Measurements from ENCODE around the gene HYAL3. TPM values are rescaled to one million over a fixed set of nuclear protein-coding genes. Genes with fewer than 3 reads are reported as not detected.

Gene HYAL3
- 10.8 and 11.2 TPM in 2 replicates for polyA plus RNA-seq (2013)

DNA sequence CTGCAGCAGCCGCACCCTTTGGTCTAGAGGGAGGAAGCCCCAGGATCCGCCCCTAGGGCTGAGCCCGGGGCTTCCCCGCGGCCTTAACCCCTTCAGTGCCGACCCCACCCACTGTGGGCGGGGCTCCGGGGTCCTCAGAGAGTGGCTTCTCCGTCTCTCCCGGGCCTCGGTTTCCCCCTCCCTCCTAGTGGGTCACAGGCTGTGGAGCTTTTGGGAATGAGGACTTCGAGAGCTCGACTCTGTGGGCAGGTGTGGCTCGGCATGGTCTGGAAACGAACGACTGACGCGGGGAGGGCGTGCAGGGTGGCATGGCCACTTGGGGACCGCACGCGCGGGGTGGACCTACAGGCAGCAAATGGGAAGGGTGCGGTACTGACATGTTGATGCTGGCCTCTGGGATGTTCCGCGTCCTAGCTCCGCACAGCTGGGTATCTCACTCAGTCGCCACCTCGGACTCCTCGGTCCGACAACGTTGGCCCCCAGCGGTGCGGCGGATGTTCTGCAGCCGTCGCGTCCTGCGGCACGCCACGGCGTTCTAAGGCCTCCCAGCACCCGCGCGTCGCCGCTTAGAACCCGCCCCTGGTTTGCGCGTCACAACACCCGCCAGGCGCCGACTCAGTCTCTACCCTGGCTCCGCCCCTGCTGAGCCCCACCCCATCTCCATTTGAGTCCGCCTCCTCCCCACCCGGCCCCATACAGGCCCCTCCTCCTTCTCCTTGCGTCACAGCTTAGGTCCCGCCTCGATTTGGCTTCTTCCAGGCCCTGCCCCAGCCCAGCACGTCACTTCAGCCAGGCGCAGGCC lies at the start of gene HYAL3, which contains the start of gene NAA80:
Gene HYAL3, minus strand, starts transcription at position 570 of the 802 bp plus-strand sequence. CDS start 3,803 bp downstream, outside the sequence.
Gene NAA80, minus strand, starts transcription at position 570 of the 802 bp plus-strand sequence. CDS start 1,942 bp downstream, outside the sequence.
- Histone ChIP-seq H3K9ac (ENCODE audit: low read length) (peak within 1 kb of the TSS; percentile 73), H2BK120ac (ENCODE audit: insufficient read depth, low read length, poor library complexity) (peak within 1 kb of the TSS; percentile 65), H3K18ac (ENCODE audit: low read length) (peak within 1 kb of the TSS; percentile 49), H3K27me3 (ENCODE audit: insufficient read depth, low read length) (no peaks in the 10 kb centered on the region), H4K12ac (ENCODE audit: low read depth, low read length) (peak within 1 kb of the TSS; percentile 31), H2AFZ (ENCODE audit: insufficient read depth, low read length, poor library complexity) (peak within 1 kb of the TSS; percentile 66), H3K14ac (ENCODE audit: low read length) (peak within 1 kb of the TSS; percentile 83), H3K79me2 (ENCODE audit: control insufficient read depth, insufficient read depth, low read length, poor library complexity) (peaks cover 3% of the 10 kb centered on the region), H4K91ac (ENCODE audit: low read depth, low read length) (peak within 1 kb of the TSS; percentile 90), H3K9me3 (ENCODE audit: insufficient read depth, low read depth, low read length) (peaks cover 2% of the 10 kb centered on the region), H3K23ac (ENCODE audit: low read length) (no peak within 1 kb of the TSS), H3K27ac (ENCODE audit: low read depth, low read length) (peak within 1 kb of the TSS; percentile 69), H3K4ac (ENCODE audit: low read depth, low read length) (peak within 1 kb of the TSS; percentile 14), H3K4me1 (ENCODE audit: control insufficient read depth in 1 of 2, insufficient read depth in 2 of 2, low read length in 2 of 2) (peaks cover 19 to 24% of the 10 kb centered on the region in 2 experiments), H2BK12ac (ENCODE audit: low read length) (peak within 1 kb of the TSS; percentile 74), H3K4me3 (ENCODE audit: low read depth, low read length) (peak within 1 kb of the TSS; percentile 85), H3K4me2 (ENCODE audit: low read length) (peak within 1 kb of the TSS; percentile 75), H3K79me1 (ENCODE audit: low read length) (peaks cover 24% of the 10 kb centered on the region), H3K36me3 (ENCODE audit: control insufficient read depth in 1 of 2, insufficient read depth in 2 of 2, low read length in 2 of 2) (peaks cover 4 to 5% of the 10 kb centered on the region in 2 experiments), H4K8ac (ENCODE audit: low read depth, low read length) (peak within 1 kb of the TSS; percentile 82), H2BK5ac (ENCODE audit: low read depth, low read length, poor library complexity) (peak within 1 kb of the TSS; percentile 37), H2AK5ac (ENCODE audit: low read length) (peak within 1 kb of the TSS; percentile 81)
- peak; percentile 99 for DNase-seq
- WGBS (ENCODE audit: extremely low coverage, insufficient coverage, insufficient read length) = no CpG with 5 or more reads among the region's 61 CpGs

DNA sequence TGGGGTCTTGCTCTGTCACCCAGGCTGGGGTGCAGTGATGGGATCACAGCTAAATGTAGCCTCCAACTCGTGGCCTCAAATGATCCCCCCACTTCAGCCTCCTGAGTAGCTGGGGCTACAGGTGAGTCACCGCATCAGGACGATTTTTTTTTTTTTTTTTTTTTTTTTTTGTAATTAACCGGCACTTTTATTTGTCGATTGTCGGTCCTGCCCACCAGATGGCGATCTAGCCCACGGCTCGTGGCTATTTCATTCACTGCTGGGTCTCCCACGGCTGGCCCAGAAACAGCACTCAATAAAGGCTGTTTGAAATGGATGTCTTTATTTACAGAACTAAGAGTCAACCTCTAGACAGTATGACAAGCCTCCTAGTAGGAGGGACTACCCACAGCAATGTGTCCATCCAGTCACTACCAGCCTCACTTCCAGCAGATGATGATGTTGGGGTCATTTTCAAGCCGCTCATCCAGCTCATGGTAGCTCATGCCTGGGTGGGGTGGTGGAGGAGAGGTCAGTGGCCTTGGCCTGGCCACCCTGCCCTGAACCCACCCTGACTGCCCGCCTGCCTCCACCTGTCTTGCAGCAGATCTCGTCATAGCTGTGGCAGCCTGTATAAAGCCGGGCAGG lies 48.1 kb upstream of the HYAL3 start:
- Histone ChIP-seq H4K91ac (ENCODE audit: low read depth, low read length) (no peak overlapping the region), H2BK12ac (ENCODE audit: low read length) (no peak overlapping the region), H4K8ac (ENCODE audit: low read depth, low read length) (no peak overlapping the region), H2AFZ (ENCODE audit: insufficient read depth, low read length, poor library complexity) (no peak overlapping the region), H3K18ac (ENCODE audit: low read length) (no peak overlapping the region), H3K79me1 (ENCODE audit: low read length) (peaks cover 5% of the 10 kb centered on the region), H3K79me2 (ENCODE audit: control insufficient read depth, insufficient read depth, low read length, poor library complexity) (peaks cover 2% of the 10 kb centered on the region), H2BK5ac (ENCODE audit: low read depth, low read length, poor library complexity) (no peak overlapping the region), H3K4me3 (ENCODE audit: low read depth, low read length) (no peak overlapping the region), H3K4ac (ENCODE audit: low read depth, low read length) (no peak overlapping the region), H3K4me2 (ENCODE audit: low read length) (no peak overlapping the region), H3K36me3 (ENCODE audit: control insufficient read depth in 1 of 2, insufficient read depth in 2 of 2, low read length in 2 of 2) (peaks cover 12 to 13% of the 10 kb centered on the region in 2 experiments), H3K23ac (ENCODE audit: low read length) (no peak overlapping the region), H3K27me3 (ENCODE audit: insufficient read depth, low read length) (peaks cover 4% of the 10 kb centered on the region), H3K9me3 (ENCODE audit: insufficient read depth, low read depth, low read length) (peaks cover 2% of the 10 kb centered on the region), H3K9ac (ENCODE audit: low read length) (no peak overlapping the region), H3K27ac (ENCODE audit: low read depth, low read length) (no peak overlapping the region), H2BK120ac (ENCODE audit: insufficient read depth, low read length, poor library complexity) (no peak overlapping the region), H4K12ac (ENCODE audit: low read depth, low read length) (no peak overlapping the region), H2AK5ac (ENCODE audit: low read length) (no peak overlapping the region), H3K4me1 (ENCODE audit: control insufficient read depth in 1 of 2, insufficient read depth in 2 of 2, low read length in 2 of 2) (peaks cover 17 to 26% of the 10 kb centered on the region in 2 experiments), H3K14ac (ENCODE audit: low read length) (no peak overlapping the region)
- no CpG with 5 or more reads among the region's 14 CpGs for WGBS (ENCODE audit: extremely low coverage, insufficient coverage, insufficient read length)
- DNase-seq = peak; percentile 36 to 70

DNA sequence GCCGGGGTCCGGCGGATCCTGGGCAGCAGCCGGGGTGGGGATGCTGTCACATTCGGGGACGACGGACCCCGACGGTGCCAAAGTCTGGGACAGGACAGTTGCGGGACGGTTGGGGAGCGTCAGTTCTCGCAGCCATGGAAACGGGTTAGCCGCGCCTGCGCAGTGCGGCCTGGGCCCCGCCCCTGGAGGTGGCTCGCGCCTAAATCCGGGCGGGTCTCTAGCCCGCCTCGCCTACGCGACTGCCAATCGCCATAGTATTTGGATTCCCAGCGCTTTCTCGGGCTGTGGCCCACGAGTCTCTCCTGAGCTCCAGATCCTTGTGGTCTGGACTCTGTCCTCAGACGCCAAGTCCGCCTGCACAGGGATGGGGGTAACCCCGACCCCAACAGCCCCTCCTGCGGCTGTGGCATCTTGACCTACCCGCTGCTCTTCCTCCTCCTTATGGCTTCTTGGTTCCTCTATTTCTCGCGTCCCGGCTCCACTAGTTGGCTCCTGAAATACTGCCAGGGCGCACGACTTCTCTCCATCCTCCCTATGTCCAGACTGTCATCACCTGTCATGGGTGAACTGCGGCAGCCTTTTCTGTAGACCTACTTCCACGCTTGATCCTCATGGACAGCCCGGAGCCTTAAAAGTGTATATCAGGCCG lies 46.5 kb upstream of the HYAL3 start, which contains the start of gene ZMYND10:
Gene ZMYND10, minus strand, starts transcription at position 147 of the 649 bp plus-strand sequence. CDS start 153 bp downstream, outside the sequence.
- peaks cover 17 to 22% of the 10 kb centered on the region in 2 experiments for H3K4me1 ChIP-seq (ENCODE audit: control insufficient read depth in 1 of 2, insufficient read depth in 2 of 2, low read length in 2 of 2)
- H3K27ac ChIP-seq (ENCODE audit: low read depth, low read length) = no peak within 1 kb of the TSS
- no CpG with 5 or more reads among the region's 45 CpGs for WGBS (ENCODE audit: extremely low coverage, insufficient coverage, insufficient read length)
- no peak within 1 kb of the TSS for H2BK12ac ChIP-seq (ENCODE audit: low read length)
- H3K27me3 ChIP-seq (ENCODE audit: insufficient read depth, low read length) = peaks cover 14% of the 10 kb centered on the region
- H2BK5ac ChIP-seq (ENCODE audit: low read depth, low read length, poor library complexity) = no peak within 1 kb of the TSS
- peaks cover 3% of the 10 kb centered on the region for H3K79me1 ChIP-seq (ENCODE audit: low read length)
- H3K14ac ChIP-seq (ENCODE audit: low read length) = peak within 1 kb of the TSS; percentile 26
- H4K91ac ChIP-seq (ENCODE audit: low read depth, low read length) = no peak within 1 kb of the TSS
- no peak within 1 kb of the TSS for H4K12ac ChIP-seq (ENCODE audit: low read depth, low read length)
- DNase-seq = peak; percentile 82 to 88
- H3K79me2 ChIP-seq (ENCODE audit: control insufficient read depth, insufficient read depth, low read length, poor library complexity) = peaks cover 2% of the 10 kb centered on the region
- peak within 1 kb of the TSS; percentile 82 for H3K4me2 ChIP-seq (ENCODE audit: low read length)
- no peak within 1 kb of the TSS for H2BK120ac ChIP-seq (ENCODE audit: insufficient read depth, low read length, poor library complexity)
- peak within 1 kb of the TSS; percentile 28 for H2AFZ ChIP-seq (ENCODE audit: insufficient read depth, low read length, poor library complexity)
- H3K36me3 ChIP-seq (ENCODE audit: control insufficient read depth in 1 of 2, insufficient read depth in 2 of 2, low read length in 2 of 2) = peaks cover 12 to 13% of the 10 kb centered on the region in 2 experiments
- H3K9me3 ChIP-seq (ENCODE audit: insufficient read depth, low read depth, low read length) = peaks cover 4% of the 10 kb centered on the region
- no peak within 1 kb of the TSS for H2AK5ac ChIP-seq (ENCODE audit: low read length)
- H3K18ac ChIP-seq (ENCODE audit: low read length) = no peak within 1 kb of the TSS
- no peak within 1 kb of the TSS for H3K4ac ChIP-seq (ENCODE audit: low read depth, low read length)
- H4K8ac ChIP-seq (ENCODE audit: low read depth, low read length) = peak within 1 kb of the TSS; percentile 11
- peak within 1 kb of the TSS; percentile 66 for H3K9ac ChIP-seq (ENCODE audit: low read length)
- no peak within 1 kb of the TSS for H3K23ac ChIP-seq (ENCODE audit: low read length)
- H3K4me3 ChIP-seq (ENCODE audit: low read depth, low read length) = peak within 1 kb of the TSS; percentile 56

DNA sequence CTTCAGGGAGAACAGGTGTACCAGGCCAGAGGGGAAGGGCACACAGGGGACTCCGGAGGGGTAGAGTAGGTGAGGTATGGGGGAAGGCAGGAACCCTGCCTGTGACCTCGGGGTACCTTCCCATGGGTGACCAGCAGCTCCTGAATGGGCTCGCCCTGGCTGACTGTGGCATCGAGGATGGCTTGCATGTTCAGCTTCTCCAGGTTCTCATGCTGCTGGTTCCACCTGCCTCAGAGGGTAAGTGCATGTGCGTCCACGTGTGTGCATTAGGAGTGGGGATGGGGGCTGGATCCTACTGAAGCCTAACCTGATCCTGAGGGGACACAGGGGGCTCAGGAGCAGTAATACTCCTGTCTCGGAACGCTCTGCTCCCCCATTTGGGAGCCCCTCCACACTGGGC lies 45.8 kb upstream of the HYAL3 start:
- no peak overlapping the region for H2BK5ac ChIP-seq (ENCODE audit: low read depth, low read length, poor library complexity)
- no peak overlapping the region for H3K23ac ChIP-seq (ENCODE audit: low read length)
- peak overlapping the region; percentile 82 for H3K4me2 ChIP-seq (ENCODE audit: low read length)
- H3K4me1 ChIP-seq (ENCODE audit: control insufficient read depth in 1 of 2, insufficient read depth in 2 of 2, low read length in 2 of 2) = peaks cover 18 to 22% of the 10 kb centered on the region in 2 experiments
- peak overlapping the region; percentile 11 for H3K9ac ChIP-seq (ENCODE audit: low read length)
- peaks cover 21% of the 10 kb centered on the region for H3K27me3 ChIP-seq (ENCODE audit: insufficient read depth, low read length)
- H3K79me1 ChIP-seq (ENCODE audit: low read length) = no peaks in the 10 kb centered on the region
- no peak overlapping the region for H3K14ac ChIP-seq (ENCODE audit: low read length)
- no peak overlapping the region for H4K8ac ChIP-seq (ENCODE audit: low read depth, low read length)
- no peak overlapping the region for H2AK5ac ChIP-seq (ENCODE audit: low read length)
- no peak overlapping the region for H3K27ac ChIP-seq (ENCODE audit: low read depth, low read length)
- H4K91ac ChIP-seq (ENCODE audit: low read depth, low read length) = no peak overlapping the region
- H3K4ac ChIP-seq (ENCODE audit: low read depth, low read length) = no peak overlapping the region
- no peak overlapping the region for H3K18ac ChIP-seq (ENCODE audit: low read length)
- H3K36me3 ChIP-seq (ENCODE audit: control insufficient read depth in 1 of 2, insufficient read depth in 2 of 2, low read length in 2 of 2) = peaks cover 12 to 13% of the 10 kb centered on the region in 2 experiments
- no peaks in the 10 kb centered on the region for H3K79me2 ChIP-seq (ENCODE audit: control insufficient read depth, insufficient read depth, low read length, poor library complexity)
- peaks cover 9% of the 10 kb centered on the region for H3K9me3 ChIP-seq (ENCODE audit: insufficient read depth, low read depth, low read length)
- no CpG with 5 or more reads among the region's 8 CpGs for WGBS (ENCODE audit: extremely low coverage, insufficient coverage, insufficient read length)
- H2BK12ac ChIP-seq (ENCODE audit: low read length) = no peak overlapping the region
- no peak overlapping the region for H4K12ac ChIP-seq (ENCODE audit: low read depth, low read length)
- no peak overlapping the region for H2AFZ ChIP-seq (ENCODE audit: insufficient read depth, low read length, poor library complexity)
- no peak for DNase-seq
- H3K4me3 ChIP-seq (ENCODE audit: low read depth, low read length) = no peak overlapping the region
- no peak overlapping the region for H2BK120ac ChIP-seq (ENCODE audit: insufficient read depth, low read length, poor library complexity)
